HL-60 (cell line): ENCODE measurements around the gene KRTAP10-11.

Experiments used
- DNase-seq, 2 experiments: peaks; one replicate each; pipeline ENCODE4 v3.0.0-alpha.2; 2010 to 2020; ENCODE audit warnings: low read depth in 1 of 2, low spot score in 1 of 2
- H3K27ac ChIP-seq: fragments of 250-450 bp; sonication (Bioruptor Pico); replicated peaks from 2 replicates; pipeline ENCODE4 v1.5.1; 2020; ENCODE audit warnings: mild to moderate bottlenecking, moderate library complexity
- H3K27me3 ChIP-seq: fragments of 250-450 bp; sonication (Bioruptor Pico); 2 replicates; pipeline ENCODE4 v1.5.1; 2021; ENCODE audit warnings: mild to moderate bottlenecking, moderate library complexity; ENCODE audit not compliant: insufficient read depth, poor library complexity, severe bottlenecking
- H3K4me3 ChIP-seq: replicated peaks from 2 replicates; pipeline ENCODE4 v1.5.1; 2011; ENCODE audit warnings: mild to moderate bottlenecking, control low read depth, low read length; ENCODE audit not compliant: insufficient read depth
- CTCF ChIP-seq: IDR thresholded peaks from one replicate; pipeline ENCODE4 v1.5.1; 2011; ENCODE audit warnings: low read length, control low read depth, inconsistent platforms; ENCODE audit not compliant: insufficient read depth
- GABPA ChIP-seq: IDR thresholded peaks from 2 replicates; pipeline ENCODE4 v1.6.1; 2012; ENCODE audit warnings: low read depth
- POLR2AphosphoS5 ChIP-seq: IDR thresholded peaks from 2 replicates; pipeline ENCODE4 v1.6.1; 2012; ENCODE audit warnings: low read depth
- SPI1 ChIP-seq: IDR thresholded peaks from 2 replicates; pipeline ENCODE4 v1.6.1; 2012; ENCODE audit warnings: low read depth, mild to moderate bottlenecking, borderline replicate concordance
- TF ChIP-seq, protein P1 (sequence below): IDR thresholded peaks from 2 replicates; pipeline ENCODE4 v1.6.1; 2012; ENCODE audit warnings: low read depth; ENCODE audit not compliant: insufficient replicate concordance

The KRTAP10-11 gene

DNA sequence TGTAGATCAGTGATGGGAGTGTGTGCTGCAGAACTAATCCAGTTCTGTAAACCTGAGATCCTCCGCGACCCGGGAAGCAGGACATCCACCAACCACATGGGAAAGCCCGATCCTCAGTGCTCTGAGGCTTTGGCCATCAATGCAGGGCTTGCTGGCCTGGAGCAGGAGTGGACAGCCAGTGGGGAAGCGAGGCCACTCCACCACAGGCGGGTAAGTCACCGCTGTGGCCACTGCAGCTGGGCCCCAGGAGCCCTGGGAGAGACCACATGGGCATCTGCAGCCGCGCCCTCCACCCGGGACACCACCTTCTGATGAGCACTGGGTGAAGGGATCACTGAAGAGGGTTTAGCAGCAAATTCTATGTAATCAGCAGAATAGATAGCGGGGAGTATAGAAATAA is 34.9 kb downstream of the KRTAP10-11 start:
- DNase-seq = no peak
- H3K4me3 ChIP-seq = no peak overlapping the region
- TF ChIP-seq, protein P1, sequence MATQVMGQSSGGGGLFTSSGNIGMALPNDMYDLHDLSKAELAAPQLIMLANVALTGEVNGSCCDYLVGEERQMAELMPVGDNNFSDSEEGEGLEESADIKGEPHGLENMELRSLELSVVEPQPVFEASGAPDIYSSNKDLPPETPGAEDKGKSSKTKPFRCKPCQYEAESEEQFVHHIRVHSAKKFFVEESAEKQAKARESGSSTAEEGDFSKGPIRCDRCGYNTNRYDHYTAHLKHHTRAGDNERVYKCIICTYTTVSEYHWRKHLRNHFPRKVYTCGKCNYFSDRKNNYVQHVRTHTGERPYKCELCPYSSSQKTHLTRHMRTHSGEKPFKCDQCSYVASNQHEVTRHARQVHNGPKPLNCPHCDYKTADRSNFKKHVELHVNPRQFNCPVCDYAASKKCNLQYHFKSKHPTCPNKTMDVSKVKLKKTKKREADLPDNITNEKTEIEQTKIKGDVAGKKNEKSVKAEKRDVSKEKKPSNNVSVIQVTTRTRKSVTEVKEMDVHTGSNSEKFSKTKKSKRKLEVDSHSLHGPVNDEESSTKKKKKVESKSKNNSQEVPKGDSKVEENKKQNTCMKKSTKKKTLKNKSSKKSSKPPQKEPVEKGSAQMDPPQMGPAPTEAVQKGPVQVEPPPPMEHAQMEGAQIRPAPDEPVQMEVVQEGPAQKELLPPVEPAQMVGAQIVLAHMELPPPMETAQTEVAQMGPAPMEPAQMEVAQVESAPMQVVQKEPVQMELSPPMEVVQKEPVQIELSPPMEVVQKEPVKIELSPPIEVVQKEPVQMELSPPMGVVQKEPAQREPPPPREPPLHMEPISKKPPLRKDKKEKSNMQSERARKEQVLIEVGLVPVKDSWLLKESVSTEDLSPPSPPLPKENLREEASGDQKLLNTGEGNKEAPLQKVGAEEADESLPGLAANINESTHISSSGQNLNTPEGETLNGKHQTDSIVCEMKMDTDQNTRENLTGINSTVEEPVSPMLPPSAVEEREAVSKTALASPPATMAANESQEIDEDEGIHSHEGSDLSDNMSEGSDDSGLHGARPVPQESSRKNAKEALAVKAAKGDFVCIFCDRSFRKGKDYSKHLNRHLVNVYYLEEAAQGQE = no peak
- TF ChIP-seq POLR2AphosphoS5 (no peak), SPI1 (no peak), GABPA (no peak), CTCF (no peak)
- peaks cover 6% of the 10 kb centered on the region for H3K27me3 ChIP-seq
- H3K27ac ChIP-seq = no peak overlapping the region

- Histone ChIP-seq H3K27me3 (peaks cover 6% of the 10 kb centered on the region), H3K4me3 (no peak within 1 kb of the TSS), H3K27ac (no peak within 1 kb of the TSS)
- TF ChIP-seq CTCF = no peak
- no peak for DNase-seq
These were observed 35.8 kb downstream of the KRTAP10-11 start, which contains the start of gene KRTAP12-1 for GRCh38 chr21:44681861-44682579. Gene KRTAP12-1, minus strand, starts transcription at chr21:44682163. Its CDS starts 40 bp downstream, at chr21:44682123.

- Histone ChIP-seq H3K27me3 (peaks cover 6% of the 10 kb centered on the region), H3K27ac (no peak overlapping the region), H3K4me3 (no peak overlapping the region)
- no peak for DNase-seq
- TF ChIP-seq CTCF (no peak), GABPA (no peak), SPI1 (no peak), POLR2AphosphoS5 (no peak)
- TF ChIP-seq, protein P1 = no peak
These were observed 36.5 kb downstream of the KRTAP10-11 start for GRCh38 chr21:44682580-44683151.
